HG02938 (cell line): Measurements from ENCODE around the gene CFAP73.
"Not testable (repeated sequence)": the region's sequence is repeated elsewhere in the genome, so short reads cannot be mapped to it uniquely, and the experiment has no call there.

Source experiments
- ATAC-seq: cut with Tn5 transposase; IDR thresholded peaks from one replicate; pipeline ENCODE4 v1.9.1; 2021; ENCODE audit warnings: mild to moderate bottlenecking, moderate library complexity; ENCODE audit not compliant: unreplicated experiment

CFAP73 gene

DNA sequence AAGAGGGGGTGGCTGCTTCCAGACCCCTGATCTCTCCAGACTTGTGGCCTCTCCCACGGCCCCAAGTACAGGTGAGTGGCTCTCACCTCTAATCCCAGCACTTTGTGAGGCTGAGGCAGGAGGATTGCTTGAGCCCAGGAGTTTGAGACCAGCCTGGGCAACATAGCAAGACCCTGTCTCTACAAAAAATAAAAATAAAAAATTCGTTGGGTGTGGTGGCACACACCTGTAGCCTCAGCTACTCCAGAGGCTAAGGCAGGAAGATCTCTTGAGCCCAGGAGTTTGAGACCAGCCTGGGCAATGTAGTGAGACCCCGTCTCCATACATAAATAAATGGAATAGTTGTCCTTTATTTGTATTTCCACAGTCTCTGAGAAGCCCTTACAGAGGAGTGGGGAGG, 7.8 kb upstream of the CFAP73 start:
- not testable (repeated sequence) for ATAC-seq

DNA sequence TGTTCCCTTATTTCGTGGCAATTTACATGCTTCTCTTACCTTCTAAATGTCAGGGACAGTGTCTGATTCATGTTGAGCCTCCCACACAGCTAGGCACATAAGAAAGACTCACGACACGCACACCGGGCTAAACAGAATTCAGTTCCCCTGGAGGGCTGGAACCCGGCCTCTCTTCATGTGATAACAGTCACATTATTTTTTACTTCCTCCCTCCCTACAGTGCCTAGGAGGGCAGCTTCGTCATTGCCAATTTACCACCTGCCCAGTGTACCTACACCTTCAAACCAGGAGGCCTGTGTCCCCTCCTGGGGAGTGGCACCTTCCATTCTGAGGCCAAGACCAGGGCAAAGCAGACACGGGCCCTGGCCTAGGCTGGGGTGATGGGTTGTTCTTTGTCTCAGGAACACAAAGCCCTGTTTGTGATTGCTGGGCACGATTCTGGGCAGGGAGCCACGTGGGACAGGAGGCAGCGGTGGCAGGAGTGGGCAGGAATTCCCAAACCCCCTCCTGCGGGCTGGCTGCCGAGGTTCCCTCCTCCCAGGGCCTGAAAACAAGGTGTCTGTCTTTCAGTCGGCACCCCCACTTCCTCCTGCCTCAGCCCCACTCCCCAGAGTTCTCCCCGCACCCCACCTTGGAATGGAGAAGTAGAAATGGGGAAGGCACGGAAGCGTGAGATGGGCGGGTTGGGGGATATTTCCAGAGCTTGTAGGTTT, 7.2 kb upstream of the CFAP73 start:
- no peak for ATAC-seq

DNA sequence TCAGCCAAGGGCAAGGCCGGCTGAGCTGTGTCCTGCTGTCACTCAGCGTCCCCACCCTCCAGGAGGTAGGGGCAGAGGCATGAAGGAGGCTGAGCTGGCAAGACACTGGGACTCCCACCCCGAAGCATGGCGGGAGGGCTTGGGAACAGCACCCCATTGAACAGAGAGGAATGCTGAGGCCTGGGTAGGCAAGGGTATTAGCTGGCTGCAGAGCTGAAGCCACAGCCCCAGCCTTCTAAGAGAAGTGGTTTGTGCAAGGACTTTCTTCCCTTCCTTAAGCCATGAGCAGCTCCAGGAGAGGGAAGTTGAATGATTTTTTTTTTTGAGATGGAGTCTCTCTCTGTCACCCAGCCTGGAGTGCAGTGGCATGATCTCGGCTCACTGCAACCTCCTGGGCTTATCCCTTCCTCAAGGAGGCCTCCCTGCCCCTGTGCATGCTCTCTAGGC, 6.6 kb upstream of the CFAP73 start:
- ATAC-seq = no peak

DNA sequence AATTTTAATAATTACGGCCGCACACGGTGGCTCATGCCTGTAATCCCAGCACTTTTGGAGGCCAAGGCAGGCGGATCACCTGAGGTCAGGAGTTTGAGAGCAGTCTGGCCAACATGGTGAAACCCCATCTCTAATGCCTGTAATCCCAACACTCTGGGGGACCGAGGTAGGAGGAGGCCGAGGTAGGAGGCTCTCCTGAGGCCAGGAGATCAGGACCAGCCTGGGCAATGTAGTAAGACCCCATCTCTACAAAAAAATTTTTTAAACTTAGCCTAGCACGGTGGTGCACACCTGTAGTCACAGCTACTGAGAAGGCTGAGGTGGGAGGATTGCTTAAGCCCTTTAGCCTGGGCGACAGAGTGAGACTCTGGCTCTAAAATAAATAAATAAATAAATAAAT, 5.6 kb upstream of the CFAP73 start:
- ATAC-seq = no peak

DNA sequence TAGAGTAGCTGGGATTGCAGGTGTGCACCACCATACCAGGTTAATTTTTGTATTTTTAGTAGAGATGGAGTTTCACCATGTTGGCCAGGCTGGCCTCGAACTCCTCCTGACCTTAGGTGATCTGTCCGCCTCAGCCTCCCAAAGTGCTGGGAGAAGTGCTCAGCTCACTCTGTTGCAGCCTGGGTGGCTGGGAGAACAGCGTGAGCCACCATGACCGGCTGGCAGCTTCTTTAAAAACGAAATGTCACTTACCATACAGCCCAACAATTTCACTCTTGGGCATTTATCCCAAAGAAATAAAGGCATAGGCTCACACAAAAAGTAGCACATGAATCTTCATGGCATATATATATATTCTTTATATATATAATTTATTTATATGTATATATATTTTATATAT, 4.7 kb upstream of the CFAP73 start:
- ATAC-seq = no peak

DNA sequence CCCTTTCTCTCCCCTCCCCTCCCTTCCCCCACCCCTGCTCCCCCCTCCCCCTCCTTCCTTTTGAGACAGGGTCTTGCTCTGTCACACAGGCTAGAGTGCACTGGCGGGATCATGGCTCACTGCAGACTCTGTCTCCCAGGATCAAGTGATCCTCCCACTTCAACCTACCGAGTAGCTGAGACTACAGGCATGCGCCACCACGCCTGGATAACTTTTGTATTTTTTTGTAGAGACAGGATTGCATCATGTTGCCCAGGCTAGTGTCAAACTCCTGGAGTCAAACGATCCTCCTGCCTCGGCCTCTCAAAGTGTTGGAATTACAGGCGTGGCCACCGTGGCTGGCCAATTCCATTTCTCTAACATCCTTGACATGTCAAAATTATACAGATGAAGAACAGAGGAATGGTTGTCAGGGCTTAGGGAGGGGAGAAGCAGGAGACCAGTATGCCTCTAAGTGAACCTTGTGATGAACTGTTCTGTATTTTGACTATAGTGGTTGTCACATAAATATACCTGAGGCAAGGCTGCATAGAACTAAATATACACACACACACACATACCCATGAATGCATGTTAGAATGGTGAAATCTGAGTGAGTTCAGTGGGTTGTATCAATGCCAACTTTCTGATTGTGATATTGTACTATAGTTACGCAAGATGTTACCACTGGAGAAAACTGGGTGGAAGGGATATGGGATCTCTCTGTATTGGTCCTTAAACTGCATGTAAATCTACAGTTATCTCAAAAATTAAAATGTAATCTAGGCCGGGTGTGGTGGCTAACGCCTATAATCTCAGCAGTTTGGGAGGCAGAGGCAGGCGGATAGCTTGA, 3.6 kb upstream of the CFAP73 start:
- no peak for ATAC-seq

DNA sequence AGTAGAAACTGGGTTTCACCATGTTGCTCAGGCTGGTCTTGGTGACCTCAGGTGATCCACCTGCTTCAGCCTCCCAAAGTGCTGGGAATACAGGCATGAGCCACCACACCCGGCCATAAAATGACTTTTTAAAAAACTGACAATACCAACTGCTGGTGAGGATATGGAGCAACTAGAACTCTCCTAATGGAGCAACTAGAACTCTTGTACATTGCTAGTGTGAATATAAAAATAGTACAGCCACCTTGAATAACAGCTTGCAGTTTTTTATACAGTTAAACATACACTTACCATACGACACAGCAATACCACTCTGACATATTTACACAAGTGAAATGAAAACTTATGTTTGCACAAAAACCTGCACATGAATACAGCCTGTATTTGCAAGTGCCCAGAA, 2.5 kb upstream of the CFAP73 start:
- ATAC-seq = no peak

DNA sequence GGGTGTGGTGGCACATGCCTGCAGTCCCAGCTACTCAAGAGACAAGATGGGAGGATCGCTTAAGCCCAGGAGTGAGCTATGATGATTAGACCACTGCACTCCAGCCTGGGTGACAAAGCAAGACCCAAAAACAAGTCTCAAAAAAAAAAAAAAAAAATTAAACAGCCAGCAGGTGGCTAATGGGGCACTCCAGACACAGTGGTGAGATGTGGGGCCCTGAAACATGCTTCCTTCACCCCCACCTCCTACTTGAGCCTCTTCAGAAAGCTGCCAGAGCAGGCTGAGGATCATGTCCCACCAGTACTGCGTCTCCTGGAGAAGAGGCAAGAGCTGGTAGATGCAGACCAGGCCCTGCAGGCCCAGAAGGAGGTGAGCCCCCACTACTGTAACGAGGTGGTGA, 2.1 kb downstream of the CFAP73 start:
- ATAC-seq = no peak

DNA sequence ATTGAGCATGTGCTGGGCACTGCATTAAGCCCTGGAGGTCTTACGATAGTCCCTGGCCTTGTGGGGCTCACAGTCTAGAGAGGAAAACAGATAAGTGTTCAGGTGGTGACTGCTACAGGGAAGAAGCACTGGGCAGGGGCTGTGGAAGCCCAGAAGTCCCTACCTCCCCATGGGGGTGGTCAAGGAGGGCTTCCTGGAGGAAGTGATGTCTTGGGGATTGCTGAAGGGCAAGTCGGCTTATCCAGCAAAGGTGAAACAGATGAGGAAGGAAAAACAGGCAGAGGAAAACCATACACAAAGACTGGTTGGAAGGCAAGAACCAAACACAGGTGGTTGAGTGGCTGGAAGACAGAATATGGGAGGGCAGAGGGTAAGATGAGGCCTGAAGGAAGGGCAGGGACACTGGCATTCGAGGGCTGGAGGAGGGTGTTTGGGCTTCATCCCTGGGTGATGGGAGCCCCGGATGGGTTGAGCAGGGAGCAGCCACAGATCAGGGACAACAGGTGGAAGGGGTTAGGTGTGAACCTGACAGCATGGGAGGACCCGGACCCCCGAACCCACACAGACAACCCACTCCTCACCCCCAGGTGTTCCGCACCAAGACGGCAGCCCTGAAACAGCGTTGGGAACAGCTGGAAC, 2.8 kb downstream of the CFAP73 start:
- ATAC-seq = no peak

DNA sequence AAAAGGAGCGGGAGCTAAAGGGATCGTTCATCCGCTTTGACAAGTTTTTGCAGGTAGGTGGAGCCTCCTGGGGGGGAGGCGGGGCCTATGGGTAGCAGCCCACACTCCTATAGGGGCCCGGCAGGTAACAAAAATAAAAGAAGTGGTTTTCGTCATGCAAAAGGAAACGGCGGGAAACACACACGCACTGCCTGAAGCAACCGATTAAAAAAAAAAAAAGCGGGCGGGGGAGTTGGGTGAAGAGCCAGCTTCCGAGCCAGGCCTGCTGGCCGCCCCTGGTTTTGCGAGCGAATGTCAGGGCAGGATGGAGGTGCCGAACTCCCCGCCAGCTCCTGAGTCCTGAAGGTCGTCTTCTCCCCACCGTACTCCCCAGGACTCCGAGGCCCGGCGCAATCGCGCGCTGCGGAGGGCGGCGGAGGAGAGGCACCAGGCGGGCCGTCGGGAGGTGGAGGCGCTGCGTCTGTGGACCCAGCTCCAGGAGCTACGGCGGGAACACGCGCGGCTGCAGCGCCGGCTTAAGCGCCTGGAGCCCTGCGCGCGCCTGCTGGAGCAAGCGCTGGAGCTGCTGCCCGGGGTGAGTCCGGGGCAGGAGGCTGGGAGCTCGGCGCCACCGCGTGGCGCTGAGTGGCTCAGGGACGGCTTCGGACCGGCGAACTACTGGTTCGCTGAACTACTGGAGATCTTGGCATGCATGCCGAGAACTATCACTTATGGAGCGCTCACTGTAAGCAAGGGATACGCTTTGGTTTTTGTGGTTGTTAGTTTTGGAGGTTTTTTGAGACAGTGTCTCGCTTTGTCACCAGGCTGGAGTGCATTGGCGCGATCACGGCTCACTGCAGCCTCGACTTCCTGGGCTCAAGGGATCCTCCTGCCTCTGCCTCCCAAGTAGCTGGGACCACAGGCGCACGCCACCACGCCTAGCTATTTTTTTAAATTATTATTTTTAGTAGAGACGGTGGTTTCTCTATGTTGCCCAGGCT, 3.6 kb downstream of the CFAP73 start:
- ATAC-seq = no peak

DNA sequence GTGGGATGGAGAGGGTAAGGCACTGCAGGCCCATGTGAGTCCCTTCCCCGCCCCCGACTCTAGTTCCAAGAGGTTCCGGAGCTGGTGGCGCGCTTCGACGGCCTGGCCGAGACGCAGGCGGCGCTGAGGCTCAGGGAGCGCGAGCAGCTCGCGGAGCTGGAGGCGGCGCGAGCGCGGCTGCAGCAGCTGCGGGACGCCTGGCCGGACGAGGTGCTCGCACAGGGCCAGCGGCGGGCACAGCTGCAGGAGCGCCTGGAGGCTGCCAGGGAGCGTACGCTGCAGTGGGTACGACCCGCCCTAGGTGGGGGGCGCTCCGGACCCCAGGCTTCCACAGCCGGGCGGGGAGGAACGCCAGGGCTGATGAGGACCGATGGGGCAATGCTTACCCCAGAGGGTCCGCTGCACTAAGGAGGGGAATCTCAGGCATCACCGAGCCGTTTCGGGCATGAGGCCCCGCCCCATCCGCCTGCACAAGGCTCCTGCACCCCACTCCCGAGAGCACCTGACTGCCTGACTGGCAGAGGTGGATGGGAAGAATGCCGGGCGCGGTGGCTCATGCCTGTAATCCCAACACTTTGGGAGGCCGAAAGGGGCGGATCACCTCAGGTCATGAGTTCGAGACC, 4.9 kb downstream of the CFAP73 start:
- no peak for ATAC-seq

DNA sequence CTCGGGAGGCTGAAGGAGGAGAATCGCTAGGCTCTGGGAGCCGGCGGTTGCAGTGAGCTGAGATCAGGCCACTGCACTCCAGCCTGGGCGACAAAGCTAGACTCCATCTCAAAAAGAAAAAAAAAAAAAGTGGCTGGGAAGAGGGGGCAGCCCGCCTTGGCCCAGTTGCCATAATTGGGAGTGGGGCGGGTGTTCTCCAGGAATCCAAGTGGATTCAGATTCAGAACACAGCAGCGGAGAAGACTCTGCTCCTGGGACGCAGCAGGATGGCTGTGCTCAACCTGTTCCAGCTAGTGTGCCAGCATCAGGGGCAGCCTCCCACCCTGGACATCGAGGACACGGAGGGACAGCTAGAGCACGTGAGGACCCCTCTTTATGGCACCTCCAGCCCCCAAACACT, 5.5 kb downstream of the CFAP73 start:
- no peak for ATAC-seq

DNA sequence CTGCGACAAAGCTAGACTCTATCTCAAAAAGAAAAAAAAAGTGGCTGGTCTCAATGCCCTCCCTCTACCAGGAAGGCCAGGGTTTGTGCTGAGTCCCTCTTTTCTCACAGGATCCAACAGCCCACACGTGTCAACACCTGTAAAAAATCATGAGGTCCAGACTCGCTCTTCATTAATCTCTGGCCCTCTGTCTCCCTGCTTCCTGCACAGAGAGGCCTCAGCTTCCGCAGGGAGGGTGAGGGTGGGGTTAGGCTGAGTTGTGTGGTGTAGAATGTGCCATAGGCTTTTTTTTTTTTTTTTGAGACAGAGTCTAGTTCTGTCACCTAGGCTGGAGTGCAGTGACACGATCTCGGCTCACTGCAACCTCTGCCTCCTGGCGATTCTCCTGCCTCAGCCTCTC, 6.1 kb downstream of the CFAP73 start:
- ATAC-seq = no peak

DNA sequence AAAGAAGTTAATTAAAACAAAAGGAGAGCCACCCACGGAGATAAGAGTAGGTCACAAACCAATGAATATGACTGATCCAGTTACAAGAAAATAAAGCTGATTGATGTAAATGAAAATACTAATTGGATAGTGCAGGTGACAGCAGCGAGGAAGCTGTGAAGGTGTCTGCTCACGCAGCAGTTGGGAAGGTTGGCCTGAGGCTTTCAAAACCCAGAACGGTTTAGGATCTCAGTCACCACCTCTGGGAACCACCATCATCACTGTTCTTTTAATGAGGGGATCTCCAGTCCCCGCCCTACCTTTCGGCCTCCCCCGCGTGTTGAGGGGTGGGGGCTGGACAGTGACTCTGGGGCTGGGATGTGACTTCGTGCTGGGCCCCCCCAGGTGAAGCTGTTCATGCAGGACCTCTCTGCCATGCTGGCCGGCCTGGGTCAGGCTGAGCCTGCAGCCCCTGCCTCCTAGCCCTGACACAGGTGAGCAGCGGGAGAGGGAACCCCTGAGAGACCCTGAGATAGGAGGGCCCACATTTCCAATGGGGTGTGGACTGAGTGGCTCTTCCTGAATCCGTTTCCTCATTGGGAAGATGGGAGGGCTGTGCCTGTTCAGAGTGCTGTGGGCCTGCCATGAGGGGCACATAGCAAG, 7.8 kb downstream of the CFAP73 start:
- ATAC-seq = no peak

DNA sequence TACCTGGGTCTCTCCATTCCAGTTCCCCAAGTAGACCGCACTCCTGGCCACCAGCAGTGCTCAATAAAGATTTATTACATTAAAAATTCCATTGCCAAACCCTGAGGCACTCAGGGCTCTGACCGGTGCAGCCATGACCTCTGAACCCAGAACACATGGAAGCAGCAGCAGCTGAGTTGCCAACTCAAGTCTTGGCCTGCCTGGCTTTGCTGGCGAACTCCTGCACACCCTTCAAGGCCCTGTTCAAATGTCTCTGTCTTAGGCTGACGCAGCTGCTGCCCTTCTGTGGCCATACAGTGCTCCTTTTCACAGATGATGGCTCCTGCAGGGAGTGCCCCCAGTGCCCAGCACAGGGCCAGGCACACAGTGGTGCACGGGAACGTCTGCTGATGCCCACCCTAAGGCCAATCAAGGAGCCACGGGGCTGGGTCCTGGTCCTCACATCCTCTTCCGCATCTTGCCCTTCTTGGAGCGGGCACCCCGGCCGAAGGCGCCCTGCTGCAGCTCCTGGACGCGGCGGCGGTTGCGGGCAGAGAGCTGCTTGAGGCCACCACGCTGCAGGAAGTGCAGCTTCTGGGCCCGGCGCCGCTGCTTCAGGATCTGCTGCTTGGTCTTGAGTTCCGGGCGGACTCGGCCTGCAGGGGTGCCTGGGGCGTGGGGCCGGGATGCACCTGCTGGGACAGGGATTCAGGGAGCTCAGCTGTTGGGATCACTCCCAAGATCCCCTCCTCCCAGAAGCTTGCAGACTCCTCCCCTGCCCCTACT, 9.1 kb downstream of the CFAP73 start:
- no peak for ATAC-seq

DNA sequence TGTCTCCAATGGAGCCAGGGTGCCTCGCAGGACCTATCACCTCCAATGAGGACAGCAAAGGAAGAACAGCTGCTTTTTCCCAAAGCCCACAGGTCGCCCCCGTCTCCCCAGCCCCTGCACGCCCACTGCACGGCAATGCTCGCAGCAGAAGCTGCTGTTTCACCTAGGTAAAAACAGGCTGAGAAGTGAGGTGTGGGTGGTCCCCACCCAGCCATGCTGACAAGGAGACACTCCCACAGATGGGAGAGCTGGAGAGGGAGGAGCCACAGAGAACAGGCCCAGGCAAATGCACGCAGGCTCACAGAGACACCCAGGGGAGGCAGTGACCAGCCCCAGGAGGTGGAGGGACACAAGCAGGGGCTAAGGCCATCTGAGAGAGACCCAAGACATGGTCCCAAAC, 10.4 kb downstream of the CFAP73 start:
- ATAC-seq = no peak

DNA sequence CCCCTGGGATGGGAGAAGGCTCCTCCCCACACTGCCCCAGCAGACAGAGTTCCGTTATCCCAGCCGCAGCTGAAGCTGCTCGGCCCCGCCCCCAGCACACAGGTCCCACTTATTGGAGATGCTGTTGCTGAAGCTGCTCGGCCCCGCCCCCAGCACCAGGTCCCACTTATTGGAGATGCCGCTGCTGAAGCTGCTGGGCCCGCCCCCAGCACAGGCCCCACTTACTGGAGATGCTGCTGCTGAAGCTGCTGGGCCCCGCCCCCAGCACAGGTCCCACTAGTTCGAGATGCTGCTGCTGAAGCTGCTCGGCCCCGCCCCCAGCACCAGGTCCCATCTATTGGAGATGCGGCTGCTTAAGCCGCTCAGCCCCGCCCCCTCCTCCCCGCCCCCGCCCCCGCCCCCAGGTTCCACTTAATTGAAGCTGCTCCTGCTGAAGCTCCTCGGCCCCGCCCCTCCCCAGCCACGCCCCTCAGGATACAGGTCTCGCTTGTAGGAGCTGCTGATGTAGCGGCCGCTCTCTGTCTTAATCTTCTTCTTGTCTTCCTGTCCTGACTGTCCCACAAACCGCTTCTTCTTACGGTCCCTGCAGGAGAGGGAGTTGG, 12.0 kb downstream of the CFAP73 start:
- no peak for ATAC-seq

DNA sequence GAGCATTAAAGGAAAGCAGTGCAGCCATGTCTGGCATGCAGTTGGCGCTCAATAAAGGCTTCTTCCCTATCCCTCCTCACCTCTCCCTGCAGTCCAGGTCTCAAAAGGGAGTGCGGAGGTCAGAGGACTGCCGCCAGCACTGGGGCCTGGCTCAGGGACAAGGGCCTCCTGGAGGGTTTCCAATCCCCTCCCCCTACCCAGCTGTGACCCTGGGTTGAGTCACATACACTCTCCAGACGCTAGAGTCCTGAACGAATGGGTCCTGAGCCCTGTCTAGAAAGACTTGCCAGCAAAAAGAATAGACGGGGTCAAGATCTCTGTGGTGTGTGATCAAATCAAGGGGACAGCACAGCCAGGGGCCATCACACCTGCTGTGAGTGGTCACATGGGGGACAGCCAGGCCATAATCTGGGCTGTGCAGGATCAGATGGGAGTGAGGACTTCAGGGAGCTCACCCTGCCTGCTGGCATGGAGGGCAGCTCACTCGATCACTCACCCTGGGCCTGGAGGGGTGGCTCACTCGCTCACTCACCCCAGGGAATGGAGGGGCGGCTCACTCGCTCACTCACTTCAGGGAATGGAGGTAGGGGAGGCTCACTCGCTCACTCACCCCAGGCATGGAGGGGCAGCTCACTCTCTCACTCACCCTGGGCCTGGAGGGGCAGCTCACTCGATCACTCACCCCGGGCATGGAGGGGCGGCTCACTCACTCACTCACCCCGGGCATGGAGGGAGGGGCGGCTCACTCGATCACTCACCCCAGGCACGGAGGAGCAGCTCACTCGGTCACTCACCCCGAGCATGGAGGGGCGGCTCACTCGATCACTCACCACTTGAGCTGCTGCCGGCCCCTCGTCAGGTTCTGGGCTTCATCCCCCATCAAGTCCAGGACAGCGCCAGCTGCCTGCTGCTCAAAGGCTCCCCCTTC, 12.8 kb downstream of the CFAP73 start:
- ATAC-seq = no peak
